ENCODE results near the gene OVCA2.

GRCh38 chr17:2029911-2030778 is 11.7 kb upstream of the OVCA2 start, which contains the start of gene DPH1:
- TF ChIP-seq CTCF (tag by site-specific recombination; IDR thresholded peaks at IDR 0.05): no peak; the same call in 1 of the 2 replicates
- no peak; the same call in 1 of the 2 replicates for TF ChIP-seq ZNF610 (tag by site-specific recombination; IDR thresholded peaks at IDR 0.05; ENCODE audit: borderline replicate concordance)
- no peak for TF ChIP-seq ZNF138 (tag by site-specific recombination; IDR thresholded peaks at IDR 0.05; ENCODE audit: borderline replicate concordance)
- peak; percentile 74 for TF ChIP-seq ZEB2 (tag by site-specific recombination; IDR thresholded peaks at IDR 0.05)
- TF ChIP-seq REST (tag by site-specific recombination; IDR thresholded peaks at IDR 0.05): peak; percentile 81
